Measurements from ENCODE around the gene BRF1.

The BRF1 gene

DNA sequence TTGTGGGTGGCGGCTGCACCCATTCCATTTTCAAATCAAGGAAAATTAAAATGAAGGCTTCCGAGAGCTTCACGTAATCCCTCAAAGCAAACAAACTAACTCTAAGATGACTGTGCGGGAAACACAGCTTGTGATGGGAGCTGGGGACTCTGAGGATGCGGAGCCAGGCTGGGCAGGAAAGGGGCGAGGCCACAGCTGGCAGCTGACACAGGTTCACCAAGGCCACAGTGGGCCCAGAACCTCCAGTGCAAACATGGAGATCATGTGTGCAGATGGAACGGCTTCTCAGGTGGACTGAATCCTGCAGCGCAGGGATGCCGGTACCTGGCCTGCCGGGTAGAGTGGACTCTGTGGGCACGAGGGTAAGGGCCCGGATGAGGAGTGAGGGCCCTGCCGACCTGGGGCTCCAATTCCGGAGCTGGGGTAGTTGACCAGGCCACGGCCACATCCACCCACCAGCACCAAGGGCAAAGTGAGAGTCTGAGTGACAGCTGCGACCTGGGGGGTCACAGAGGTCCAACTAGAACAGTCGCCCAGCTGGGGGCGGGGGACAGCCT, 71.6 kb downstream of the BRF1 start:
- no peak for DNase-seq (ENCODE audit: low read depth)

- no peak for DNase-seq (ENCODE audit: low read depth)
These were observed 72.2 kb downstream of the BRF1 start for GRCh38 chr14:105228562-105228961.

- DNase-seq (ENCODE audit: low read depth), result no peak
These were observed 73.5 kb downstream of the BRF1 start for GRCh38 chr14:105227346-105227745.

GRCh38 chr14:105226198-105226597, 74.6 kb downstream of the BRF1 start:
- no peak for DNase-seq (ENCODE audit: low read depth)

GRCh38 chr14:105224845-105225570, 75.8 kb downstream of the BRF1 start:
- DNase-seq (ENCODE audit: low read depth), result no peak

GRCh38 chr14:105223770-105224544, 76.8 kb downstream of the BRF1 start:
- no peak for DNase-seq (ENCODE audit: low read depth)

- DNase-seq (ENCODE audit: low read depth), result no peak
These were observed 77.5 kb downstream of the BRF1 start for GRCh38 chr14:105223260-105223659.

DNA sequence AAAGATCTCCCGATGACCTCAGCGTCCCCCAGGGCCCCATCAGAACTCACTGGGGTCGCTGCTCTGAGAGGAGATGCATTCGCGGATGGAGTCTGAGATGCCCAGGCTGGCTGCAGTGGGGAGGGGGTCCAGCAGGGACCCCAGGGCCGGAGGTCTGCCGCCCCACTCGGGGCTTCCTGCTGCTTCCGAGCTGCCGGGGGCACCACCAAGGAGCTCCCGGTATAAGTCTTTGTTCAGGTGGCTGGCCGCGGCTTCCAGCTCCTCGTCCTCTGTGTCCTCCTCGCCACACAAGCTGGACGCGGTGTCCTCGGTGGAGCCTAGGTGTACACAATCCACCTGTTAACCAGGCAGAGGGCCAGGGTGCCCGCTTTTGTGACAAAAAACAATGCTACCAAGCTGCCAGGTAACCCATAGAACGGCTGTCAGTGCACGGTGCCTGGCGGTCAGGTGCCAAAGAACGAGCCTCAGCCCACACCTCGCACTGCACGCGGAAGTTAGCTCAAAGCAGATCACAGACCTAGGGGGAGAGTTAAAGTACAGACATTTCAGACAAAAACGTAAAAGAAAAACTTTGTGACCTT, 79.1 kb downstream of the BRF1 start:
- DNase-seq (ENCODE audit: low read depth), result no peak

DNA sequence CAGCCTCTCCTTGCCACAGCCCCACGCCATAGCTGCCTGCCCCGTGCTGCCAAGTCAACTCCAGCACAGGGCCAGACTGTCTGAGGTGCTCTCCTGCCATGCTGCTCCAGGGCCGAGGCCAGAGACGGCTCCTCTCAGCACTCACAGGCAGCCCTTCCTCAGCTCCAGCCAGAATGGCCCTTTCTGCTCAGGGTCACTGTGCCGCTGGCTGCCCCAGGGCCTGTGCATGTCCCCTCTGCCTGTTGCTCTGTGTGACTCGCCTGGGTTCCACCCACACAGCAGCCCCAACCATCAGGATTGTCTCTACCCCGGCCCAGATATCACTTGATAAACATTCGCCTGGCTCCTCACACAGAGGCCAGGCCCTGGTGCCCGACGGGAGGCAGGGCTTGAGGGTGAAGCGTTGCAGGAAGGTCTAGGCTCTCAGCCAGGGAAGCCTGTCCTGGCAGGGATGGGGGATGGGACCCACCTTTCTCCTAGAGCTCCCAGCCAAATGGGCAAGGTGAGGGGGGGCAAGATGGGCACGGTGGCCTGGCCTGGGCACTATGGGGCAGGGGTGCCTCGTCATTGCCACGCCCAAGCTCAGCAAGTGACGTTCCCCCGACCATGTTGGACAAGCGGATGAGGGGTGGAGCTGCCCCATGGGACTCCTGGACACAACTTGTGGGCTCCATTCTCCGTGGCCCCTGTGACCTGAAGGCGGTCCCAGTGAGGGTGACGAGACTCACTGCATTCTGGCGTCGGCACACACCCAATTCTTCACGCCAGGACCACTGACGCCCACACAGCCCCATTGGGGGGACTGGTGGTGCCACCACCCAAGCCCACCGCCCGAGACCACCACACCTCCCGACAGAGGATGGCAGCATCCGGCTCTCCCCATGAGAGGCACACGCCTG, 79.9 kb downstream of the BRF1 start:
- DNase-seq (ENCODE audit: low read depth), result no peak

GRCh38 chr14:105219753-105220152, 81.0 kb downstream of the BRF1 start:
- DNase-seq (ENCODE audit: low read depth), result no peak

DNA sequence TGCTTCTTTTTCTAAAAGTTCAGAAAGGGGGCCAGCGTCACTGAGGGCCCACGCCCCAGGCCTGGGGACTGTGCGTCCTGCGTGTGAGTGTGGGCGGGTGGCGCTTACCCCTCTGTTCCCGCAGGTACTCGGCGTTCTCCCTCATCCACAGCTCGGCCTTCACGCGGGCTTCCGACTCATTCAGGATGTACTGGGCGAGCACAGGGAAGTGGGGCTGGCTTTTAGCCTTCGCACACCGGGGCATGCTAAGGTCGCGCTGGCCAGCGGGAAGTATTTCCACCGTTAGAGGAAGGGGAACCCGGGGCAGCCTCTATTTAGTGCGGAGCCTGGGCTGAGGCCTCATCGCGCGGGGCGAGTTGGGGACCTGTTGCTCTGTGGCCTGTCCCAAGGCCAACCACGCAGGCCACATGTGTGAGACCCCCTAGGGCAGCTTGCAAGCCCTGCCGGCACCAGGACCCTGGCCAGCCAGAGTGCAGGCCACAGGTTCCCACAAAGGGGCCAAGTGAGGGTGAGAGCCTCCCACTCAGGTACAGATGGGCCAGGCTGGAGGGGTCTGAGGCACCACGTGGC, 81.7 kb downstream of the BRF1 start:
- DNase-seq (ENCODE audit: low read depth), result no peak

DNA sequence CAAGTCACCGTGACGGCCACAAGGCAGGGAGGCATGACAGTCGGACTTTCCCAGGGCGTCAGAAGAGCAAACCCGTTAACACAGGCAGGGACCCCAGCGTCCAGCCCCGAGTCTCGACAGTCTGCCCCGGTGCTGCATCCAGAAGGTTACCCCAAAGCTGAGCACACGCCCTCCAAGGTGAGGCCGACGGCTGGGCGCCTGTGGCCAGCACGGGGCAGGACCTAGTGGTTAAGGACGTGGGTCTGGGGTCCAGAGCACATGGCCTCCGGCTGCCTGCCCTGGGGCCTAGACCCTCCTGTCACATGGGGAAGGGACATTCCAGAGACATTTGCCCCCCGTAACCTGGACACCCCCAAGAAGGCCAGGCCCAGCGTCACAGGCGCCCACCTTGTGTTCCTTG, 82.2 kb downstream of the BRF1 start:
- no peak for DNase-seq (ENCODE audit: low read depth)

- no peak for DNase-seq (ENCODE audit: low read depth)
These were observed 83.0 kb downstream of the BRF1 start for GRCh38 chr14:105217774-105218173.

DNA sequence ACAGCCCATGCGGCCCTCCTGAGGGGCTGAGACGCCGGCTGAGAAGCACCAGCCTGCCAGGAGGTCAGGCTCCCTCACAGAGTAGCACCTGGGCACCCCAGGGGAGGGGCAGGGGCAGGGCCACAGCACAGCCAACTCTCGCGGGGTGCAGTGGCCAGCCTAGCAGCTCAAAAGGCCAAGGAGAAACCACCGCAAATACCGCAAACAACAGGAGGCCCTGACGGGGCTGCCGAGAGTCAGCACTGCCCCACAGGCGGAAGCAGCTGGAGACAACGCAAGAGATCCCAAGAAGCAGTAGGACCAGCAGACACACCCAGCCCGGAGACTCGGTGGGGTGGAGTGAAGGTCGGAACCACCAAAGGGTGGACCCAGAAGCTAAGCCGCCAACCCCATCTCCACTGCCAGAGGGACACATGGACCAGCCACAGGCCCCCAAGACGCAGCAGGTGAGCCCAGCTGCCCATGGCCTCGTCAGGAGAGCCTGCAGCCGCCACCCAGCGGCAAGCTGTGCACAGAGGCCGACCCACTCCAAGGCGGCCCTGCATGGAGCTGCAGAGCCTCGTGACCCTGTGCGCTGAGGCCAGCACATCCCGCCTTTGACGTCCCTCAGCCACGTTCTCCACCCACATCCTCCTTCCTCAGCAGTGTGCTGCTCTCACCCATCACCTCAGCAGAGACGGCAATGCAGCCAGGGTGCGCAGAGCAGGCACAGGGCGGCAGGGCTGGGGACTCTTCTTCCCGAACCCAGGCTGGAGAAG, 84.1 kb downstream of the BRF1 start:
- DNase-seq (ENCODE audit: low read depth), result no peak

DNA sequence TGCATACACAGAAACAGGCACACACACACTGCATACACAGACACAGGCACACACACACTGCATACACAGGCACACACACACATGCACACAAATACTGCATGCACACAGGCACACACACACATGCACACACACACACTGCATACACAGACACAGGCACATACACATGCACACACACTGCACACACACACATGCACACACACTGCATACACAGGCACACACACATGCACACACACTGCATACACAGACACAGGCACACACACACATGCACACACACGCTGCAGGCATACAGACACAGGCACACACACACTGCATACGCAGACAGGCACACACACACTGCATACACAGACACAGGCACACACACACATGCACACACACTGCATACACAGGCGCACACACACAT, 85.2 kb downstream of the BRF1 start:
- no peak for DNase-seq (ENCODE audit: low read depth)

DNA sequence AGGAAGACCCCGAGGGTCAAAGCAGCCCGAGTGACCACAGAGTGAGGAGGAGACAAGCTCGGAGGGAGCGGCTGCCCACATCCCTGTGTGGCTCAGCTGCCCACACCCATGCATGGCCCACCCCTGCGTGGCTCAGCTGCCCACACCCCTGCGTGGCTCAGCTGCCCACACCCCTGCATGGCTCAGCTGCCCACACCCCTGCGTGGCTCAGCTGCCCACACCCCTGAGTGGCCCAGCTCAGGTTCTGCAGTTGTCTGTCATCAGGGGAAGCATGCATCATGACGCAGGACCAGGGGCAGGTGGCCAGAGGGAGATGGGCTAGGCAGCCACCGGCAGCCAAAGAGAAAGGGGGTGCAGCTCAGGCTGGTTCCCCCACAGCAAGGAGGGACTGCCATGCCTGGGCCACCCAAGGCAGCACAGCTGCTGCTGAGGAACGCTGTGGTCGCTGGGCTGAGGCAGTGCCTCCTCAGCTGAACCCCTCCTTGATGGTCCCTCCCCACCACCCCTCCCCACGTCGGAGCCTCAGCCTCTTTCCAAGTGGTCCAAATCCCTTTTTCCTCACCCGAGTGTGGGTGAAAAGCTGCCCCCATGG, 86.4 kb downstream of the BRF1 start:
- no peak for DNase-seq (ENCODE audit: low read depth)

DNA sequence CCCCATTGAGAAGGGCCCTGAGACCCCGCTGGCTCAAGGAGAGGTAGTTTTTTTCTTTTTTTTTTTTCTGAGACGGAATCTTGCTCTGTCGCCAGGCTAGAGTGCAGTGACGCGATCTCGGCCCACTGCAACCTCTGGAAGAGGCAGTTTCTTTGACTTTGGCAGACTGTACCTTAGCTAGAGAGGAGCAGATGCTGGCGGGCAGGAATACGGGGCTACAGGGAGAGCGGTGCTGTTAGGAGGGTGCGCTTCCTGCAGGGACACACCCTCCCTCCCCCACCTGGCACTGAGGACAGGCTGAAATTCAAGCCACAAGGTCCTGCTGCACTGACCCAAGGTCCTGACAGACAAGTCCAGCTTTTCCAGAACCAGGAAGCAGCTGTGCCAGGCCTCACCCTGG, 87.4 kb downstream of the BRF1 start:
- no peak for DNase-seq (ENCODE audit: low read depth)

DNA sequence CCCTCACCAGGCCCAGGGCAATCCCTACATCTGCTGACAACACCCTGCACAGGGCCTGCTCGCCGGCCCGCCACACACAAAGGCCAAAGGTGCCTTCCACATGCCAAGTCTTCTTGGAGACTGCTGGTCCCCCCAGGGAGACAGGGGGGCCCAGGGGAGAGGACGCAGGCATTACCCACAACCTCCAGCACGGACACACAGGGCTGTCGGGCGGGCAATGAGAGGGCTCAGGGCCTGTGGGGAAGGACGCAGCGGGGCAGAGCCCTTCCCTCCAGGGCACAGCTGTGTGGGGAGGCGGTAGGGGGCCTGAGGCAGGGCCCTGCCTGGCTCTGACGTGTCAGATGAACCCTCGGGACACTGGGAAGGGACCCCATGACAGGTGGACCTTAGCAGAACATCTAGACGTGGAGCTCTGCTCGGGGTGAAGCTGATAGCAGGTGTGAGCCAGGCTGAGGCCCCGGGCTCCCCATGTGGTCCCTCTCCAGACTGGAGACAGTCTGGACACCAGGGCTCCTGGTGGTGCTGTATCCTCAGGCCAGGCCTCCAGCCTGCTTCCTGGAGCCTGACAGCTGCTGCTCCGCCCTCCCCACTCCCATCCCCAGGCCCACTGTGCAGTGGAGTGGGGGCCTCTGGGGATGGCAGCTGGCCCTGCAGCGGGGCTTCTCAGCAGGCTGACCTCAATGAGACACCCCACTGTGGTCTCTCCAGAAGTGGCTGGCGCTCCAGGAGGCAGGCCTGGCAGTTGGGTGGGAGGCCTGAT, 88.1 kb downstream of the BRF1 start:
- DNase-seq (ENCODE audit: low read depth), result no peak

- no peak for DNase-seq (ENCODE audit: low read depth)
These were observed 89.1 kb downstream of the BRF1 start for GRCh38 chr14:105211758-105212089.

All from stimulated activated CD8-positive, alpha-beta memory T cell treated with anti-CD3 and anti-CD28 coated beads, Interleukin-15, amount 100 ng/mL, for 1 hour (primary cell).